Heart left ventricle (tissue), 16 donors: Measurements from ENCODE around the gene OR2A7. TPM values are rescaled to one million over a fixed set of nuclear protein-coding genes. Genes with fewer than 3 reads are reported as not detected.
"Not testable (repeated sequence)": the region's sequence is repeated elsewhere in the genome, so short reads cannot be mapped to it uniquely, and the experiment has no call there.

Experiments
- ATAC-seq, 4 donors: fragments of 200-7000 bp; cut with Tn5 transposase; one replicate each; pipeline ENCODE4 v1.9.1; 2020 to 2022; ENCODE audit warnings: moderate library complexity in 4 of 4, mild to moderate bottlenecking in 3 of 4, moderate number of reproducible peaks in 1 of 4
- DNase-seq, 5 donors: peaks; one replicate each; pipeline ENCODE4 v3.0.0-alpha.2; 2020
- H3K27ac ChIP-seq, 12 donors: fragments of 200-600 bp; sonication (generic) in 4 of 12; one replicate each; pipeline versions ENCODE4 v1.5.0 to v1.8.0; 2016 to 2022; ENCODE audit warnings: mild to moderate bottlenecking in 2 of 12
- H3K27me3 ChIP-seq, 9 donors: fragments of 200-600 bp; sonication (generic) in 2 of 9; one replicate each; pipeline versions ENCODE4 v1.5.1 to v1.8.0; 2016 to 2022; ENCODE audit warnings: mild to moderate bottlenecking in 3 of 9
- H3K36me3 ChIP-seq, 9 donors: fragments of 200-600 bp; sonication (generic) in 2 of 9; one replicate each; pipeline versions ENCODE4 v1.5.0 to v1.8.0; 2018 to 2022; ENCODE audit warnings: mild to moderate bottlenecking in 2 of 9
- H3K4me1 ChIP-seq, 12 donors: fragments of 200-600 bp; sonication (generic) in 4 of 12; one replicate each; pipeline versions ENCODE4 v1.5.0 to v1.8.0; 2016 to 2022; ENCODE audit warnings: mild to moderate bottlenecking in 3 of 12
- H3K4me3 ChIP-seq, 12 donors: fragments of 200-600 bp; sonication (generic) in 4 of 12; one replicate each; pipeline versions ENCODE4 v1.5.0 to v1.8.0; 2017 to 2022; ENCODE audit warnings: mild to moderate bottlenecking in 9 of 12, moderate library complexity in 4 of 12
- H3K9me3 ChIP-seq, 12 donors: fragments of 200-600 bp; sonication (generic) in 4 of 12; one replicate each; pipeline versions ENCODE4 v1.5.0 to v1.8.0; 2016 to 2022; ENCODE audit warnings: mild to moderate bottlenecking in 1 of 12
- WGBS, 4 donors: extraction: QIAGEN DNeasy Blood & Tissue Kit in 2 of 4; methylation state at CpG; one replicate each; pipeline versions ENCODE4 v1.1.5 to v1.1.7; 2013 to 2018; 5-methylcytosine and 5-hydroxymethylcytosine counted together
- intact Hi-C, 10 donors: fragments of 100-400 bp; cut with DNase I; formaldehyde crosslinking; loops; one replicate each; pipeline versions ENCODE4 v1.11.1 to v1.14.2; 2022
- long read RNA-seq, 3 donors: library from polyadenylated mRNA; unstranded; transcript quantifications; one replicate each; pipeline ENCODE4 v2.0.0, GENCODE V29; 2020 to 2021
- polyA plus RNA-seq, 2 donors: library from polyadenylated mRNA; stranded (reverse); fragments of 200-250 nt; gene quantifications; one replicate each; pipeline ENCODE4 v1.2.3, GENCODE V29; 2013
- total RNA-seq, 9 donors: library from RNA; depleted of rRNA in 2 of 9; stranded (reverse); fragments of >200 nt in 2 of 9; fragmentation: NEBNext Ultra II Directional in 3 of 9; extraction: Animal tissue kit (Norgen Biotek cat#: 25700) in 3 of 9; gene quantifications; one replicate each; pipeline versions ENCODE4 v1.1.0 to v1.2.4, GENCODE V29; 2016 to 2023
- donor health status: ischemic (EF 13 %, LVEDD 7.1; RV severe dilation, severe dysfunction).
- donor health status: healthy with polysubstance abuse.
- donor health status: DM: no; HTN: yes; CAD: no.
- donor health status: DM: no; HTN: no; CAD: no.
- donor health status: ischemic (EF 25% LVEDD 6.9; RV normal size, moderate dysfunction).
- donor health status: ischemic (EF 25% LVEDD 5.7; RV mildly dilated, moderate dysfunction).
- donor health status: healthy.
- donor health status: DM: yes; HTN: yes; CAD: no.
- donor health status: ischemic (EF 35%, LVEDD 5.7; RV mildly dilated, moderate dysfunction).
- donor health status: nonischemic (EF 11% LVEDD 7.7; RV severe dilation, severe dysfunction).
- donor health status: DM: yes; HTN: yes; CAD: no.
- donor health status: PGD.
- donor health status: ischemic (EF 29% LVEDD 5.4; RV normal size, mild dysfunction).
- donor health status: nonischemic (EF 23%, LVEDD 6.1; RV moderate dilation, normal function).

The OR2A7 gene, protein sequence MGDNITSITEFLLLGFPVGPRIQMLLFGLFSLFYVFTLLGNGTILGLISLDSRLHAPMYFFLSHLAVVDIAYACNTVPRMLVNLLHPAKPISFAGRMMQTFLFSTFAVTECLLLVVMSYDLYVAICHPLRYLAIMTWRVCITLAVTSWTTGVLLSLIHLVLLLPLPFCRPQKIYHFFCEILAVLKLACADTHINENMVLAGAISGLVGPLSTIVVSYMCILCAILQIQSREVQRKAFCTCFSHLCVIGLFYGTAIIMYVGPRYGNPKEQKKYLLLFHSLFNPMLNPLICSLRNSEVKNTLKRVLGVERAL
- total RNA-seq (1 to 10 TPM in 1 of 9 donors, under 1 TPM in 7, not detected in 1; 0.23 to 4.4 (median 0.48) TPM), polyA plus RNA-seq (under 1 TPM; 0.19 TPM)
- long read RNA-seq, donor 1: 0 reads
- long read RNA-seq, donor 2: 0 reads
- long read RNA-seq, donor 3: 0 reads

DNA sequence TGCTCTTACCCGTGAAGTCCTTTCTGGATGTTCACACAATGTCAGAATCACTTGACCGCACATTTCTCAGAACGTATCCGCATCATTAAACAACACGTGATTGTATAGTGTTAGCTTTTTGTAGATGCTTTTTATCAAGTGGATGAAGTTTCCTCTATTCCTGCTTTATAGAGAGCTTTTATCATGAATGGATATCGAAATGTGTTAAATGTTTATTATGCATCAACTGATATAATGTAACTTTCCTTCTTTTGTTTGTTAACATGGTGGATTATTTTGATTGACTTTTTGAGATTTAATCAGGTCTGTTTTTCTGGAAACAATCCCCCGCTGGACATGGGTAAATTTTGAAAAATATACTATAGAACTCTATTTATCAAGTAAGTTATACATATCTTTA lies at the start of gene OR2A7:
Gene OR2A7, minus strand, starts transcription at position 101 of the 400 bp plus-strand sequence. CDS start 5,164 bp downstream, outside the sequence.
- intact Hi-C loops, ATAC-seq, DNase-seq, H3K27ac ChIP-seq, H3K4me3 ChIP-seq, H3K36me3 ChIP-seq, H3K4me1 ChIP-seq, H3K27me3 ChIP-seq, H3K9me3 ChIP-seq: not testable (repeated sequence)
- 84 to 96% (median 87%) methylated on average over 6 of the region's 7 CpGs for WGBS, 4 donors

DNA sequence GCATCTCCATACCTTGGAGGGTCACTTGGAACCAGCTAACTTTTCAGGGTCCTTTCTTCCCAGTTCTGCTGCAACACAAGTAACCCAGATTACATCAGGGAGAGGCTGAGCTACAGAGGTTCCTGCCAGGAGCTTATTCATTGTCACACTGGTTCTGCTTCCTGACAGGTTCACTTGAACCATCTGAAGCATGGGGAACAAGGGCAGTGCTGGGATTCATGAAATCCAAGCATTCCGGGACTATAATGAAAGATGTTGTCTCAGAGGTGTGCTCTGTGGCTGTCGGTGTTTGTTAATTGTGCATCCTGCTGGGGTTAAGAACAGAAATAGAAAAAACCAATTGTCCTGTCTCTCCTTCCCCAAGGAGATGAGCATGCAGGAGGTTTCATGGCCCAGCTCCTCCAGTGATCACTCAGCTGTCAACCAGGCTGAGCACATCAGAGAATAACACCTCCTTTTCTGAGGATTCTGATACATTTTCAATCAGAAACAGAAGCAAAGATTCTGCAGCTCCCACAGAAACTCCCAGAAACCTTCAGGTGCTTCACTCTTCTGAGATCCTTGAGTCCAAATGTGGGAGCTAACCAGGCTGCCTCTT lies 47.4 kb upstream of the OR2A7 start, which contains the start of gene OR2A1:
Gene OR2A1, plus strand, starts transcription at position 548 of the 598 bp plus-strand sequence. CDS start 5,706 bp downstream, outside the sequence.
- H3K4me1 ChIP-seq, DNase-seq, intact Hi-C loops, H3K4me3 ChIP-seq, H3K9me3 ChIP-seq, H3K27ac ChIP-seq, ATAC-seq, H3K27me3 ChIP-seq, H3K36me3 ChIP-seq: not testable (repeated sequence)
- 81% methylated on average over 2 of the region's 2 CpGs; no CpG with 5 or more reads in 3 of the 4 donors for WGBS, 4 donors

DNA sequence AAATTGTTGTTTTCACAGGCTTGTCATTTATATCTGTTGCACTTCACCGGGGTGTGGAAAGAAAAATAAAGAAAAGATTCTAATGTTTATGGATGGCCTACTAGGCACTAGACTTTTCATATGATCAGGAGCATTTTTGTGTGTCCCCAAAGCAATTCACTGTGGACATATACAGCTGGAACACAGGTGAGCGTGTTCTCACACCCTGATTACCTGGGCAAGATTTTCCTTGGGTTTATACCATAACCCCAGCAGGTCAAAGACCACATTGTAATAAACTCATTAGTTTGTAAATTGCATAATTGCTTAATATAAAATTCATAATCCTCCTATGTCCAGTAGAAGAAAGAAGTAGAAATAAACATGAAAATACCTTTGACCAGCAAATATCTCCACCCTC lies 46.6 kb upstream of the OR2A7 start:
- DNase-seq: not testable (repeated sequence)
- 92% methylated on average over 1 of the region's 2 CpGs; no CpG with 5 or more reads in 3 of the 4 donors for WGBS, 4 donors

DNA sequence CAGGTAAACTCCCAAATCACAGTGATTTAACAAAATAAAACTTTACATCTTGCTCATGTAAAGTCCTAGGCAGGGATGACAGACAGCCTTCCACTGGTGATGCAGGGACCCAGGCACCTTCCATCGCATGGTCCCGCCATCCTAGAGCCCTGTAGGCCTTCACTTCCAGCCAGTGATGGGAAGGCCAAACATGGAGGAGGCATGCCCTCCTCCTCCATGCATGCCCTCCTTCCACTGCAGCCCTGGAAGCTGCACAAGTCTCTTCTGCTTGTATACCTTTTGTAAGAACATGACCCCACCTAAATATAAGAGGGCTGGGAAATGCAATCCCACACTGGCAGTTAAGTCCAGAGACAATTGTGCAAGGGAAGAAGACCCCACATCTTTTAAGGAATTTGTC lies 45.1 kb upstream of the OR2A7 start:
- H3K4me3 ChIP-seq, DNase-seq, H3K27me3 ChIP-seq, intact Hi-C loops, ATAC-seq, H3K9me3 ChIP-seq, H3K4me1 ChIP-seq, H3K27ac ChIP-seq, H3K36me3 ChIP-seq: not testable (repeated sequence)
- no CpG with 5 or more reads among the region's 2 CpGs for WGBS, 4 donors

More for the DNA sequence above, 46.6 kb upstream of the OR2A7 start:
- H3K4me1 ChIP-seq, H3K4me3 ChIP-seq, H3K36me3 ChIP-seq, H3K27ac ChIP-seq, H3K9me3 ChIP-seq, H3K27me3 ChIP-seq, intact Hi-C loops, ATAC-seq: not testable (repeated sequence)

DNA sequence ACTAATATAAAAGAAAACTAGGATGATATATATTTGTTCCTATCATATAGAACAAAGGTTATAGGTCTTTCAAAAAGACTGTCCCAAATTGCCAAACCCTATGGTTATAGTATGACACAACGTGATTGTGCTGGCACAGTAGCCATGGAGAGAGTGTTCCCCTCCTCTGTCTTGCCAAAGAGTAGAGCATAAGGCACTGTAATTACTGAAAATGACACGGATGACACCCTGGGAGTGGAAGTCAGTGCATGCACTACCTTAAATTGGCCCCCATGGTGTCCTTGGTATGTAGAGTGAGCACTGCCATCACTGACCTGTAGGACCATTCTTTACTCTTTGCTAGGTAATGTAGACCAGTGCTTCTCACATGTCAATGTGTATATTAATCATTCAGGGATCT lies 40.6 kb upstream of the OR2A7 start:
- H3K4me3 ChIP-seq, DNase-seq, H3K27me3 ChIP-seq, intact Hi-C loops, ATAC-seq, H3K4me1 ChIP-seq, H3K36me3 ChIP-seq, H3K9me3 ChIP-seq, H3K27ac ChIP-seq: not testable (repeated sequence)
- no CpG with 5 or more reads among the region's 2 CpGs for WGBS, 4 donors

DNA sequence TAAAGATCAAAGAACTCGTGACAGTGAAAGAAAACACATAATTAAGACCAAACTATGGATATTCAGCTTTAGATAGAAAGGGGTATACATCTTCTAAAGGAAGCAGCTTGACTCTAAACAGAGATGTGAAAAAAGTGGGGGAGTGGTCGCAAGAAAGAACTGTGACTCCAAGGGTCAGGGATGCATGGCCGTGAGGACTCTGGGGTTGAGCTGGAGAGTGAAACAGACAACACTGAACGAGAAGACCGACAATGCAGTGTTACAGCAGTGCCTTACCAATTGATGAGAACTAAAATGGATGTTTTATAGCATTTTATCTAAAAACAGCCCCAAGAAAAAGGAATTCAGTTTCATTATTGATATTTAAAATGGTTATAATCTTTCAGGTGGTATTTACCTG lies 39.0 kb upstream of the OR2A7 start:
- H3K36me3 ChIP-seq, H3K4me1 ChIP-seq, ATAC-seq, H3K9me3 ChIP-seq, intact Hi-C loops, H3K27ac ChIP-seq, H3K27me3 ChIP-seq, DNase-seq, H3K4me3 ChIP-seq: not testable (repeated sequence)
- WGBS, 4 donors: no CpG with 5 or more reads among the region's 5 CpGs

DNA sequence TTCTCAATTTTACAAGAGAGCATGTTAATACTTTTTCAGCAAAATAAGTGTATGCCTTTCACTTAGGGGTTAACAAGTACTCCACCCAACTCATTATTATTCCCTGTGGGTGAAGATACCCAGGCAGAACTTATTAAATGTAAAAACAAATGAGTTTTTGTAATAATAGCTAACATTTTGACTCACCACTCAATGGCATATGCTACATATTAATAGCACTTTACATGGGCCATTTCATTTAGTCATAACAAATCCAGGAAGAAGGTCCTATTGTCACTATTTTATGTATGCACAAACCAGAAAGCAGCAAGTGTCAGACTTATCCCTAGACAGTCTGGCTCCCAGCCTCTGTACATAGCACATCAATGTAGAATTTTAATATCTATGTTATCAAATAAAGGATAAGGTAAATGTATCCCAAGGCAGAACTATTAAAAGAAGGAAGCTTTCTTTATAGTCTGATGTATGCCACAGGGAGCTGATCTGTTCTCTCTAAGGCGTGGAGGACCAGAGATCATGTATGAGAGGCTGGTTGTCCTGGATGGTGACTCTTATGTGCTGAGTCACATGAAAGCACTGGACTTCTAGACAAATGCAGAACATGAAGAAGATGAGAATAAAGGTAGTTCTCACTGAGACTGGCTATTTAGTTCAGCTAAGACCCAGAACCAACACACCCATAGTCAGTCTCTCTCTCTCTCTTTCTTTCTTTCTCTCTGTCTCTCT lies 38.1 kb upstream of the OR2A7 start:
- ATAC-seq, intact Hi-C loops, H3K4me3 ChIP-seq, H3K27me3 ChIP-seq, DNase-seq, H3K4me1 ChIP-seq, H3K36me3 ChIP-seq, H3K9me3 ChIP-seq, H3K27ac ChIP-seq: not testable (repeated sequence)
- WGBS, 4 donors: no CpG with 5 or more reads among the region's 1 CpG

DNA sequence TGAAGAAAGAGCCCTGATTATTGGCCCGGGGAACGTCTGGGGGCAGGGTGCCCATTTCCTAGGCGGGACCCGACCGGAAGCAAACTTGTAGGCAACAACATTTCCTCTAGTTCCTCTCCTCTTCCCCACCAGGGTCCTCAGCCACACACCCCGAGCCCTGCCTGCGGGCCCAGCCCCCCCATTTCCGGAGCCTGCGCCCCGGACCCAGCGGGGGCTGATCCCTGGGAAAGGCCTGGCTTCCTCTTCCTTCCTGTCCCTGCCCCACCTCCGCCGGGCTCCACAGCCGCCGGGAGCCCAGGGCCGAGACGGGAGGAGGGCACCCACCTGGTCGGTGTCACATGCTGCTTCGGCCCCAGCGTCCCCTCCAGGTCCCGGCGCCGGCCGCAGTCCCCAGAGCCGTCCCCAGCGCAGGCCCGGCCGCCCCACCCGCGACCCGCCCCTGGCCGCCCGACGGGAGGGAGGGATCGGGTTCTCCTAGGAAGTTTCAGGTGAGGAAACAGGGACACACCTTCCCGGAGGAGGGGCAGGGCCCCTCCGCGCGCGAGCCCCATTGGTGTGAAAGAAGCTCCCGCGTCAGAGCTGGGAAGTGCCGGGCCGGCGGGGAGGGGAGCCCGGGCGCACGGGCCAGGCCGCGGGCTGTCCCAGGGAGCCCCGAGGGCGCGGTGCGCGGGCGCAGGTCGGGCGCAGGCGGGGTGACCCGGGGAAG lies 29.4 kb upstream of the OR2A7 start:
- H3K36me3 ChIP-seq, DNase-seq, H3K4me3 ChIP-seq, H3K27me3 ChIP-seq, H3K9me3 ChIP-seq, H3K27ac ChIP-seq, H3K4me1 ChIP-seq, intact Hi-C loops: not testable (repeated sequence)
- WGBS, 4 donors: no CpG with 5 or more reads among the region's 60 CpGs
- peak; percentile 51 to 92 (median 85) for ATAC-seq

DNA sequence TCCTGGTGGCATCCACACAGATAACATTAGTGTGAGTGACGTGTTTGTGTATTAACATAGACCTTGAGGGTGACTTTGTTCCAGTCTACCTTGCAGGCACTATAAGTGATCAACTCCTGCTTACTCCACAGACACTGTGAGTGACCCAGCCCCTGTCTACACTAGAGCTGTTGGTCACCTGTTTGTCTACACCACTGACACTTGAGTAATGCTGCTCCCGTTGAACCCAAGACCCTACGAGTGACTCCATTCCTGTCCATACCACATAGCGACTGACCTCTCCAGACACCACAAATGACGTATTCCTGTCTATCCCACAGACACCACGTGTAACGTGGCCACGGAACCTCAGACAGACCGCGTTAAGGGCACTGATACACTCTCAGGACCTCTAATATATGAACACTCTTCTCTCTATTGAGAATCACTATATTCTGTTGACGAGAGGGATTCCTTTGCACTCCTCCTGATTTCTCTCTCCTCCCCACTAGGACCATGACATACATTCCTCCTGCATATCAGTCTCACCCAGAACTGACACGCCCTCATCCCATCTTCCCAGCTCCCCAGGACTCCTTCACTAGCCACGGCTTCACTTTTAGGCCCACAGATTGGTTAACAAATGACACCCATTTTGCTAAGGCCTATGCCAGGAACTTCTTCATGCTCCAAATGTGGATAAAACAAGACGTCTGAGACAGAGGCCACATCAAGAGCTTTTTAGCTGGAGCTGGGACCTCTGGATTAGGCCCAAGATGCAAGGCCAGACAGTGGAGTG lies 28.0 kb upstream of the OR2A7 start:
- WGBS, 4 donors: 87 to 96% (median 95%) methylated on average over 2 to 3 of the region's 14 CpGs
- H3K4me3 ChIP-seq, ATAC-seq, intact Hi-C loops, H3K4me1 ChIP-seq, H3K36me3 ChIP-seq, H3K27me3 ChIP-seq, DNase-seq, H3K9me3 ChIP-seq, H3K27ac ChIP-seq: not testable (repeated sequence)

DNA sequence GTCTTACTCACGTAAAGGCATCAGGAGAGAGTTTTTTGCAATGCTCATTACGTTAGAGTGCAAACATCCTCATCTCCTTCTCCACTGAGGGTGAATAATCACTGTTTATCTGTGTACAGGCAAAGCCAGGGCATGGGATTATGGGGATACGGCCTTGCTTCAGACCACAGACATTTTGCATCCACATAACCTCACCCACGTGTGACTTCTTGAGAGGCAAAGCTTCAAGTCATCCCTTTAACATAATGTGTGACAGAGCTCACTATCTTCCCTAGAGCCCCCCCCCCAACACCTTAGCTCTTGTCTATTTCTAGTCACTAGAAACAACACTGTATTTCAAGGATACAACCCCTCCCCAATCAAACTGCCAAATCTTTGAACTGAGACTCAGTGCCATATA lies 27.0 kb upstream of the OR2A7 start:
- H3K4me1 ChIP-seq, H3K4me3 ChIP-seq, DNase-seq, H3K9me3 ChIP-seq, ATAC-seq, H3K36me3 ChIP-seq, intact Hi-C loops, H3K27ac ChIP-seq, H3K27me3 ChIP-seq: not testable (repeated sequence)
- WGBS, 4 donors: 47 to 68% (median 64%) methylated on average over 2 of the region's 4 CpGs
